SK-N-MC (cell line): ENCODE results near the gene BMPR1A.

Experiments
- EZH2 ChIP-seq: fragments of 200-600 bp; sonication (generic); IDR thresholded peaks from one replicate; pipeline ENCODE4 v1.6.1; 2017; ENCODE audit warnings: antibody characterized with exemption
- FOXP2 ChIP-seq: optimal IDR thresholded peaks from 2 replicates; pipeline ENCODE3; 2011; ENCODE audit warnings: mild to moderate bottlenecking, moderate library complexity; ENCODE audit not compliant: insufficient read depth; ENCODE audit errors: extremely low read length, control extremely low read depth
- POLR2AphosphoS5 ChIP-seq: IDR thresholded peaks from 2 replicates; pipeline ENCODE4 v1.6.1; 2012; ENCODE audit warnings: mild to moderate bottlenecking, low read depth, low read length, borderline replicate concordance

DNA sequence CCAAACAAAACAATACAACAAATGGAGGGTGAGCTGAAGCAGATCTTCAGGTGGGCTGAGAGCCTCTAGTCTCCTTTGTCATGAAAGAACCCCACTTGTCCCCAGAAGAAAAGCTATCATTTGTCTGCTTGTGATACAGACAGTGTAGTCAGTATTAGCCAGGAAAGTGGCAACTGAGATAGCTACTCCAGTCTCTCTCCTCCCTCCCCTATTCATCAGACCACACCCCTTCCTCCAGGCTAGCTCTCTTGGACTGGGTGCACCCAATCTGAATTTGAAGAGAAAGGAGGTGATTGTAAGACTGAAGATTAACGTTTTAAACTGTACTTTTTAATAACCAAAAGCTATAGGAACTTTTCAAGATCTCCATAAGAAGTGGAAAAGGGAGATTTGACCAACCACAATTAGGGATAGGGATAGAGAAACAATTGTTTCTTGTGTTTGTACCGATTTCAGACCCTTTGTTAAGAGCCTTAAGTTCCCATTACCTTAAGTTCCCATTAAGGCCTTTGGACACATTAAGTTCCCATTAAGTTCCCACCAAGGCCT lies 14.1 kb downstream of the BMPR1A start:
- TF ChIP-seq EZH2 (no peak), POLR2AphosphoS5 (no peak), FOXP2 (no peak)
